ENCODE data around the gene GAS2L1. TPM values are rescaled to one million over a fixed set of nuclear protein-coding genes. Genes with fewer than 3 reads are reported as not detected.

GAS2L1 gene
- total RNA-seq, 1 donor = 11.6 TPM

GRCh38 chr22:29323641-29324040, 17.2 kb downstream of the GAS2L1 start:
- Histone ChIP-seq H3K9me3 (ENCODE audit: low read depth, low read length) (no peaks in the 10 kb centered on the region), H3K4me3 (ENCODE audit: insufficient read depth, low read length) (no peak overlapping the region), H4K20me1 (ENCODE audit: insufficient read depth, low read length) (no peaks in the 10 kb centered on the region), H2AFZ (ENCODE audit: low read length) (no peak overlapping the region), H3K4me2 (ENCODE audit: insufficient read depth, low read length) (no peak overlapping the region), H3K4me1 (ENCODE audit: insufficient read depth, low read length) (no peaks in the 10 kb centered on the region), H3K27ac (ENCODE audit: low read depth, low read length) (no peak overlapping the region), H3K79me2 (ENCODE audit: insufficient read depth, low read length) (no peaks in the 10 kb centered on the region), H3K36me3 (ENCODE audit: insufficient read depth, low read length) (peaks cover 4% of the 10 kb centered on the region), H3K27me3 (ENCODE audit: insufficient read depth, low read length) (no peaks in the 10 kb centered on the region)
- DNase-seq (ENCODE audit: insufficient read length, low spot score, missing footprints) = no peak
- TF ChIP-seq, protein P1, sequence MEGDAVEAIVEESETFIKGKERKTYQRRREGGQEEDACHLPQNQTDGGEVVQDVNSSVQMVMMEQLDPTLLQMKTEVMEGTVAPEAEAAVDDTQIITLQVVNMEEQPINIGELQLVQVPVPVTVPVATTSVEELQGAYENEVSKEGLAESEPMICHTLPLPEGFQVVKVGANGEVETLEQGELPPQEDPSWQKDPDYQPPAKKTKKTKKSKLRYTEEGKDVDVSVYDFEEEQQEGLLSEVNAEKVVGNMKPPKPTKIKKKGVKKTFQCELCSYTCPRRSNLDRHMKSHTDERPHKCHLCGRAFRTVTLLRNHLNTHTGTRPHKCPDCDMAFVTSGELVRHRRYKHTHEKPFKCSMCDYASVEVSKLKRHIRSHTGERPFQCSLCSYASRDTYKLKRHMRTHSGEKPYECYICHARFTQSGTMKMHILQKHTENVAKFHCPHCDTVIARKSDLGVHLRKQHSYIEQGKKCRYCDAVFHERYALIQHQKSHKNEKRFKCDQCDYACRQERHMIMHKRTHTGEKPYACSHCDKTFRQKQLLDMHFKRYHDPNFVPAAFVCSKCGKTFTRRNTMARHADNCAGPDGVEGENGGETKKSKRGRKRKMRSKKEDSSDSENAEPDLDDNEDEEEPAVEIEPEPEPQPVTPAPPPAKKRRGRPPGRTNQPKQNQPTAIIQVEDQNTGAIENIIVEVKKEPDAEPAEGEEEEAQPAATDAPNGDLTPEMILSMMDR (IDR thresholded peaks at IDR 0.05; ENCODE audit: extremely low read depth, low read depth, low read length) = no peak

GRCh38 chr22:29325356-29325755, 18.9 kb downstream of the GAS2L1 start:
- Histone ChIP-seq H3K9me3 (ENCODE audit: low read depth, low read length) (no peaks in the 10 kb centered on the region), H3K79me2 (ENCODE audit: insufficient read depth, low read length) (no peaks in the 10 kb centered on the region), H4K20me1 (ENCODE audit: insufficient read depth, low read length) (no peaks in the 10 kb centered on the region), H3K4me2 (ENCODE audit: insufficient read depth, low read length) (no peak overlapping the region), H3K36me3 (ENCODE audit: insufficient read depth, low read length) (peaks cover 7% of the 10 kb centered on the region), H3K27me3 (ENCODE audit: insufficient read depth, low read length) (no peaks in the 10 kb centered on the region), H3K4me3 (ENCODE audit: insufficient read depth, low read length) (no peak overlapping the region), H2AFZ (ENCODE audit: low read length) (no peak overlapping the region), H3K4me1 (ENCODE audit: insufficient read depth, low read length) (no peaks in the 10 kb centered on the region), H3K27ac (ENCODE audit: low read depth, low read length) (no peak overlapping the region)
- TF ChIP-seq, protein P1 (IDR thresholded peaks at IDR 0.05; ENCODE audit: extremely low read depth, low read depth, low read length) = no peak
- peak; percentile 71 for DNase-seq (ENCODE audit: insufficient read length, low spot score, missing footprints)

- H3K79me2 ChIP-seq (ENCODE audit: insufficient read depth, low read length) = no peaks in the 10 kb centered on the region
- TF ChIP-seq, protein P1 (IDR thresholded peaks at IDR 0.05; ENCODE audit: extremely low read depth, low read depth, low read length) = no peak
Observed at GRCh38 chr22:29325785-29326315, 19.4 kb downstream of the GAS2L1 start.

GRCh38 chr22:29326481-29326880, 20.0 kb downstream of the GAS2L1 start:
- H3K4me3 ChIP-seq (ENCODE audit: insufficient read depth, low read length) = no peak overlapping the region
- no peak overlapping the region for H3K27ac ChIP-seq (ENCODE audit: low read depth, low read length)
- H3K4me2 ChIP-seq (ENCODE audit: insufficient read depth, low read length) = no peak overlapping the region
- DNase-seq (ENCODE audit: insufficient read length, low spot score, missing footprints) = peak; percentile 58
- H3K4me1 ChIP-seq (ENCODE audit: insufficient read depth, low read length) = no peaks in the 10 kb centered on the region
- H2AFZ ChIP-seq (ENCODE audit: low read length) = no peak overlapping the region
- no peaks in the 10 kb centered on the region for H3K9me3 ChIP-seq (ENCODE audit: low read depth, low read length)
- TF ChIP-seq, protein P1 (IDR thresholded peaks at IDR 0.05; ENCODE audit: extremely low read depth, low read depth, low read length) = no peak
- H4K20me1 ChIP-seq (ENCODE audit: insufficient read depth, low read length) = peaks cover 3% of the 10 kb centered on the region
- peaks cover 7% of the 10 kb centered on the region for H3K36me3 ChIP-seq (ENCODE audit: insufficient read depth, low read length)
- no peaks in the 10 kb centered on the region for H3K27me3 ChIP-seq (ENCODE audit: insufficient read depth, low read length)
- no peaks in the 10 kb centered on the region for H3K79me2 ChIP-seq (ENCODE audit: insufficient read depth, low read length)

More at GRCh38 chr22:29325785-29326315, 19.4 kb downstream of the GAS2L1 start:
- no peaks in the 10 kb centered on the region for H3K27me3 ChIP-seq (ENCODE audit: insufficient read depth, low read length)
- H3K4me1 ChIP-seq (ENCODE audit: insufficient read depth, low read length) = no peaks in the 10 kb centered on the region
- H3K9me3 ChIP-seq (ENCODE audit: low read depth, low read length) = no peaks in the 10 kb centered on the region
- no peak overlapping the region for H3K4me2 ChIP-seq (ENCODE audit: insufficient read depth, low read length)
- no peak overlapping the region for H2AFZ ChIP-seq (ENCODE audit: low read length)
- H3K4me3 ChIP-seq (ENCODE audit: insufficient read depth, low read length) = no peak overlapping the region
- H3K27ac ChIP-seq (ENCODE audit: low read depth, low read length) = no peak overlapping the region
- H3K36me3 ChIP-seq (ENCODE audit: insufficient read depth, low read length) = peaks cover 7% of the 10 kb centered on the region
- H4K20me1 ChIP-seq (ENCODE audit: insufficient read depth, low read length) = peaks cover under 1% of the 10 kb centered on the region
- peak; percentile 82 for DNase-seq (ENCODE audit: insufficient read length, low spot score, missing footprints)
